PC-3 (cell line): ENCODE measurements around the gene VWCE. TPM values are rescaled to one million over a fixed set of nuclear protein-coding genes. Genes with fewer than 3 reads are reported as not detected.

Source experiments
- ATAC-seq: fragments of 200-7000 bp; cut with Tn5 transposase; 2 replicates; pipeline ENCODE4 v1.9.1; 2020; ENCODE audit warnings: mild to moderate bottlenecking, moderate library complexity
- BruUV-seq: library from RNA; stranded (reverse); fragments of 400-500 nt; replicated peaks from 2 replicates; lab custom pipeline; 2021; lab: Mats Ljungman, UMichigan
- CTCF ChIA-PET: fragments of 300-600 bp; sonication (Branson Sonifier 250); formaldehyde crosslinking; loops from one replicate; lab custom pipeline; 2022; ENCODE audit warnings: antibody characterized with exemption; lab: Charles Lee
- POLR2A ChIA-PET: fragments of 300-600 bp; sonication (Branson Sonifier 250); formaldehyde crosslinking; loops from one replicate; lab custom pipeline; 2022; ENCODE audit warnings: antibody characterized with exemption; ENCODE audit not compliant: unreplicated experiment; lab: Charles Lee
- DNase-seq: peaks from one replicate; pipeline ENCODE4 v3.0.0-alpha.2; 2015
- H2AFZ ChIP-seq: fragments of 300-600 bp; sonication (generic); 2 replicates; pipeline ENCODE4 v1.6.0; 2016; ENCODE audit warnings: antibody characterized with exemption, low read length
- H3F3A ChIP-seq: fragments of 300-600 bp; sonication (generic); one replicate; pipeline ENCODE4 v1.6.0; 2017; ENCODE audit warnings: antibody characterized with exemption, low read length, control low read depth, mild to moderate bottlenecking; ENCODE audit not compliant: unreplicated experiment
- H3K27ac ChIP-seq: fragments of 300-600 bp; sonication (generic); 2 replicates; pipeline ENCODE4 v1.5.1; 2016; ENCODE audit warnings: mild to moderate bottlenecking, low read length
- H3K27me3 ChIP-seq: fragments of 300-600 bp; sonication (generic); 2 replicates; pipeline ENCODE4 v1.6.1; 2016; ENCODE audit warnings: low read length, mixed read lengths
- H3K36me3 ChIP-seq: fragments of 300-600 bp; sonication (generic); 2 replicates; pipeline ENCODE4 v1.6.1; 2016; ENCODE audit warnings: low read depth, mixed run types, low read length, mixed read lengths
- H3K4me1 ChIP-seq: fragments of 300-600 bp; sonication (generic); 2 replicates; pipeline ENCODE4 v1.5.1; 2016; ENCODE audit warnings: low read length; ENCODE audit not compliant: insufficient read depth
- H3K4me2 ChIP-seq: fragments of 300-600 bp; sonication (generic); 2 replicates; pipeline ENCODE4 v1.6.0; 2016; ENCODE audit warnings: low read length
- H3K4me3 ChIP-seq: fragments of 300-600 bp; sonication (generic); 2 replicates; pipeline ENCODE4 v1.5.1; 2016; ENCODE audit warnings: mild to moderate bottlenecking, low read length, mixed read lengths
- H3K79me2 ChIP-seq: fragments of 300-600 bp; sonication (generic); 2 replicates; pipeline ENCODE4 v1.6.1; 2017; ENCODE audit warnings: low read length, mixed read lengths
- H3K9ac ChIP-seq: fragments of 300-600 bp; sonication (generic); 2 replicates; pipeline ENCODE4 v1.6.0; 2016; ENCODE audit warnings: mild to moderate bottlenecking, low read length
- H3K9me2 ChIP-seq: fragments of 300-600 bp; sonication (generic); replicated peaks from 2 replicates; pipeline ENCODE4 v1.6.1; 2016; ENCODE audit warnings: mixed run types, low read length, mixed read lengths
- H3K9me3 ChIP-seq: fragments of 300-600 bp; sonication (generic); 2 replicates; pipeline ENCODE4 v1.6.1; 2016; ENCODE audit warnings: low read length, mixed read lengths
- H4K20me1 ChIP-seq: fragments of 300-600 bp; sonication (generic); 2 replicates; pipeline ENCODE4 v1.6.1; 2016; ENCODE audit warnings: low read length, mixed read lengths
- CTCF ChIP-seq: fragments of 300-600 bp; sonication (generic); conservative IDR thresholded peaks from 2 replicates; pipeline ENCODE4 v1.5.1; 2017; ENCODE audit warnings: antibody characterized with exemption, low read depth, mild to moderate bottlenecking, low read length
- EZH2 ChIP-seq: fragments of 300-600 bp; sonication (generic); IDR thresholded peaks from one replicate; pipeline ENCODE4 v1.6.1; 2017; ENCODE audit warnings: antibody characterized with exemption, mild to moderate bottlenecking, low read length; ENCODE audit not compliant: unreplicated experiment
- EZH2phosphoT487 ChIP-seq: fragments of 300-600 bp; sonication (generic); IDR thresholded peaks from 2 replicates; pipeline ENCODE4 v1.6.1; 2018; ENCODE audit warnings: mild to moderate bottlenecking, antibody characterized with exemption, low read length, borderline replicate concordance
- intact Hi-C: fragments of 100-400 bp; cut with micrococcal nuclease; formaldehyde crosslinking; loops from 2 replicates; pipeline ENCODE4 v1.9.0; 2023
- total RNA-seq: library from RNA; depleted of rRNA; stranded (reverse); fragments of >200 nt; gene quantifications from 2 replicates; pipeline ENCODE4 v1.2.3, GENCODE V29; 2014

The VWCE gene
- total RNA-seq, 1 experiment from 2014 or later, result 0.15 TPM

- POLR2A ChIA-PET, result interaction anchor here (0.6 kb wide), 1 partner anchor 86 kb away, joined by 3 read pairs; no protein-coding TSS in a partner anchor
- no peak overlapping the region for H2AFZ ChIP-seq
- H3K9ac ChIP-seq, result no peak overlapping the region
- BruUV-seq, result no TSS peak
- no peaks in the 10 kb centered on the region for H3F3A ChIP-seq
- H3K36me3 ChIP-seq, result peaks cover 52% of the 10 kb centered on the region
- CTCF ChIA-PET, result no interaction called here
- no peaks in the 10 kb centered on the region for H3K9me3 ChIP-seq
- no peak overlapping the region for H3K27ac ChIP-seq
- ATAC-seq (no peak), DNase-seq (no peak)
- H3K9me2 ChIP-seq, result no peaks in the 10 kb centered on the region
- no peak for TF ChIP-seq CTCF
- H3K4me2 ChIP-seq, result no peak overlapping the region
- intact Hi-C loops, result no loop called here
- H3K79me2 ChIP-seq, result no peaks in the 10 kb centered on the region
- no peaks in the 10 kb centered on the region for H4K20me1 ChIP-seq
- H3K27me3 ChIP-seq, result peaks cover 9% of the 10 kb centered on the region
- H3K4me1 ChIP-seq, result peaks cover 12% of the 10 kb centered on the region
- no peak overlapping the region for H3K4me3 ChIP-seq
These were observed 3.6 kb upstream of the VWCE start for GRCh38 chr11:61298663-61299244.

GRCh38 chr11:61297746-61298145 is 2.6 kb upstream of the VWCE start:
- TF ChIP-seq EZH2 (no peak), CTCF (no peak), EZH2phosphoT487 (no peak)
- BruUV-seq, result no TSS peak
- Histone ChIP-seq H4K20me1 (no peaks in the 10 kb centered on the region), H3K9ac (no peak overlapping the region), H3K27me3 (peaks cover 12% of the 10 kb centered on the region), H3F3A (no peaks in the 10 kb centered on the region), H2AFZ (no peak overlapping the region), H3K27ac (no peak overlapping the region), H3K4me3 (no peak overlapping the region), H3K9me3 (no peaks in the 10 kb centered on the region), H3K9me2 (no peaks in the 10 kb centered on the region), H3K79me2 (no peaks in the 10 kb centered on the region), H3K36me3 (peaks cover 44% of the 10 kb centered on the region), H3K4me1 (peaks cover 12% of the 10 kb centered on the region), H3K4me2 (no peak overlapping the region)
- no peak for ATAC-seq
- CTCF ChIA-PET, result no interaction called here
- intact Hi-C loops, result no loop called here
- peak; percentile 45 for DNase-seq
- POLR2A ChIA-PET, result no interaction called here

GRCh38 chr11:61297341-61297740 is 2.2 kb upstream of the VWCE start:
- BruUV-seq, result TSS peak; percentile 7
- no peaks in the 10 kb centered on the region for H3F3A ChIP-seq

More at GRCh38 chr11:61297341-61297740, 2.2 kb upstream of the VWCE start:
- POLR2A ChIA-PET, result no interaction called here
- H3K4me1 ChIP-seq, result peaks cover 12% of the 10 kb centered on the region
- no peaks in the 10 kb centered on the region for H3K79me2 ChIP-seq
- intact Hi-C loops, result no loop called here
- TF ChIP-seq EZH2phosphoT487, result no peak
- TF ChIP-seq EZH2, result no peak
- no peak for TF ChIP-seq CTCF
- ATAC-seq, result no peak
- peaks cover 40% of the 10 kb centered on the region for H3K36me3 ChIP-seq
- no peak overlapping the region for H3K4me3 ChIP-seq
- H3K27ac ChIP-seq, result no peak overlapping the region
- H3K9ac ChIP-seq, result no peak overlapping the region
- DNase-seq, result no peak
- H3K27me3 ChIP-seq, result peaks cover 12% of the 10 kb centered on the region
- CTCF ChIA-PET, result interaction anchor here (0.7 kb wide), 1 partner anchor 45 kb away, joined by 3 read pairs; no protein-coding TSS in a partner anchor
- no peak overlapping the region for H2AFZ ChIP-seq
- no peaks in the 10 kb centered on the region for H4K20me1 ChIP-seq
- H3K4me2 ChIP-seq, result no peak overlapping the region
- no peaks in the 10 kb centered on the region for H3K9me2 ChIP-seq
- no peaks in the 10 kb centered on the region for H3K9me3 ChIP-seq
